ENCODE measurements around the gene PCCB. TPM values are rescaled to one million over a fixed set of nuclear protein-coding genes. Genes with fewer than 3 reads are reported as not detected.
"Not testable (repeated sequence)": the region's sequence is repeated elsewhere in the genome, so short reads cannot be mapped to it uniquely, and the experiment has no call there.

PCCB gene
- total RNA-seq, 1 donor from 2014 or later = 35.2 TPM

DNA sequence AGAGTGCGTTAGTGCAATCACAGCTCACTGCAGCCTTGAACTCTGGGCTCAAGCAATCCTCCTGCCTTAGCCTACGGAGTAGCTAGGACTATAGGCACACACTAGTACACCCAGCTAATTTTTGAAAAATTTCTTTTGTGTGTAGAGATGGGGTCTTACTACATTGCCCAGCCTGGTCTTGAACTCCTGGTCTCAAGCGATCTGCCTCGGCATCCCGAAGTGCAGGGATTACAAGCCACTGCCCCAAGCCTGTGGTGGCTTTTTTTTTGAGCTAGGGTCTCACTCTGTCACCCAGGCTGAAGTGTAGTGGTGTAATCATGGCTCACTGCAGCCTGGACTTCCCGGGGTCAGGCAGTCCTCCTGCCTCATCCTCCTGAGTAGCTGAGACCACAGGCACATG lies 17.1 kb downstream of the PCCB start:
- H3K4me1 Mint-ChIP-seq (ENCODE audit: unreplicated experiment) = peaks cover 1% of the 10 kb centered on the region
- H3K4me3 Mint-ChIP-seq (ENCODE audit: unreplicated experiment) = no peak overlapping the region
- no peak for TF ChIP-seq CTCF (IDR thresholded peaks at IDR 0.05; ENCODE audit: unreplicated experiment)
- peaks cover 2% of the 10 kb centered on the region for H3K27me3 Mint-ChIP-seq (ENCODE audit: unreplicated experiment)
- H3K27ac Mint-ChIP-seq (ENCODE audit: unreplicated experiment) = no peak overlapping the region
- DNase-seq (ENCODE audit: low spot score) = no peak
- peaks cover 13% of the 10 kb centered on the region for H3K36me3 Mint-ChIP-seq (ENCODE audit: low read depth, unreplicated experiment)
- H3K9me3 Mint-ChIP-seq (ENCODE audit: unreplicated experiment) = no peaks in the 10 kb centered on the region

- Mint-ChIP-seq H3K9me3 (ENCODE audit: unreplicated experiment) (no peaks in the 10 kb centered on the region), H3K4me3 (ENCODE audit: unreplicated experiment) (no peak overlapping the region), H3K27ac (ENCODE audit: unreplicated experiment) (peak overlapping the region; percentile 12), H3K36me3 (ENCODE audit: low read depth, unreplicated experiment) (peaks cover 7% of the 10 kb centered on the region), H3K27me3 (ENCODE audit: unreplicated experiment) (peaks cover 2% of the 10 kb centered on the region), H3K4me1 (ENCODE audit: unreplicated experiment) (peaks cover 7% of the 10 kb centered on the region)
- no peak for TF ChIP-seq CTCF (IDR thresholded peaks at IDR 0.05; ENCODE audit: unreplicated experiment)
- DNase-seq (ENCODE audit: low spot score) = no peak
Observed at GRCh38 chr3:136270179-136270578, 20.0 kb downstream of the PCCB start.

GRCh38 chr3:136271626-136272025 lies 21.5 kb downstream of the PCCB start:
- H3K9me3 Mint-ChIP-seq (ENCODE audit: unreplicated experiment); H3K4me3 Mint-ChIP-seq (ENCODE audit: unreplicated experiment); H3K27ac Mint-ChIP-seq (ENCODE audit: unreplicated experiment); DNase-seq (ENCODE audit: low spot score); H3K4me1 Mint-ChIP-seq (ENCODE audit: unreplicated experiment); H3K36me3 Mint-ChIP-seq (ENCODE audit: low read depth, unreplicated experiment); H3K27me3 Mint-ChIP-seq (ENCODE audit: unreplicated experiment): not testable (repeated sequence)

GRCh38 chr3:136276049-136276755 lies 26.1 kb downstream of the PCCB start:
- Mint-ChIP-seq H3K36me3 (ENCODE audit: low read depth, unreplicated experiment) (peaks cover 18% of the 10 kb centered on the region), H3K9me3 (ENCODE audit: unreplicated experiment) (no peaks in the 10 kb centered on the region), H3K4me1 (ENCODE audit: unreplicated experiment) (peaks cover 7% of the 10 kb centered on the region), H3K27me3 (ENCODE audit: unreplicated experiment) (no peaks in the 10 kb centered on the region), H3K27ac (ENCODE audit: unreplicated experiment) (no peak overlapping the region), H3K4me3 (ENCODE audit: unreplicated experiment) (no peak overlapping the region)
- TF ChIP-seq CTCF (IDR thresholded peaks at IDR 0.05; ENCODE audit: unreplicated experiment) = no peak
- DNase-seq (ENCODE audit: low spot score) = no peak

DNA sequence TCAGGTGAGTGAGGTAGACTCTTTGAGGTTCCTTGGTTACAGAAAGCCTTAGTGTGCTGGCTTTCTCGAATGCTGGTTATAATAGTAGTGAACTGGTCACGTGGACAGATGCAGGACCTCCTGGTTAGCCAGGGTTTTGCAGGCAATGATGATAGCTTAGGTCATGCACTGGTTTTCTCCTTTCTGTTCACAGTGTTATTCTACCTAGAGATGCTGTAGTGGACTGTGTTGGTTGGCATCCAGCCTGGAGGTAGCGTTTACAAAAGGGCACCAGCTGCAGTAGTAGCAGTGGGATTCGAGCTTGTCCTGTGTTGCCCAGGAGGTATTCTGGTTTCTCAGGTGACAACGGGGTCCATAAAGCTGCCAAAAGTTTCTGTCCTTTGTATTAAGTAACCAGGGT lies 27.0 kb downstream of the PCCB start:
- H3K27ac Mint-ChIP-seq (ENCODE audit: unreplicated experiment) = no peak overlapping the region
- no peak overlapping the region for H3K4me3 Mint-ChIP-seq (ENCODE audit: unreplicated experiment)
- DNase-seq (ENCODE audit: low spot score) = no peak
- H3K4me1 Mint-ChIP-seq (ENCODE audit: unreplicated experiment) = peaks cover 7% of the 10 kb centered on the region
- H3K9me3 Mint-ChIP-seq (ENCODE audit: unreplicated experiment) = no peaks in the 10 kb centered on the region
- H3K27me3 Mint-ChIP-seq (ENCODE audit: unreplicated experiment) = peaks cover 1% of the 10 kb centered on the region
- peaks cover 18% of the 10 kb centered on the region for H3K36me3 Mint-ChIP-seq (ENCODE audit: low read depth, unreplicated experiment)
- TF ChIP-seq CTCF (IDR thresholded peaks at IDR 0.05; ENCODE audit: unreplicated experiment) = no peak

Measured in endothelial cell (in vitro differentiated cells).